ENCODE results near the gene HOXD3. TPM values are rescaled to one million over a fixed set of nuclear protein-coding genes. Genes with fewer than 3 reads are reported as not detected.

HOXD3 gene
- total RNA-seq, 4 donors from 2014 or later = 0.86 to 2.1 (median 1.4) TPM

- 36% methylated on average over 1 of the region's 1 CpG for WGBS
- intact Hi-C loops (cut with DNase I) = no loop called here
- TF ChIP-seq CTCF (IDR thresholded peaks at IDR 0.05) = no peak
- no peak for TF ChIP-seq EP300 (IDR thresholded peaks at IDR 0.05)
- no peak for TF ChIP-seq POLR2AphosphoS5 (IDR thresholded peaks at IDR 0.05)
- TF ChIP-seq POLR2A (IDR thresholded peaks at IDR 0.05; ENCODE audit: low read depth) = no peak
Measured at GRCh38 chr2:176213406-176213805, 56.3 kb downstream of the HOXD3 start.

More at GRCh38 chr2:176213406-176213805, 56.3 kb downstream of the HOXD3 start:
- H3K9me3 ChIP-seq = no peaks in the 10 kb centered on the region
- no peak overlapping the region for H3K27ac ChIP-seq (replicated peaks in 1 of 4)
- no peak overlapping the region for H3K4me3 ChIP-seq
- no peaks in the 10 kb centered on the region for H3K36me3 ChIP-seq
- H3K27me3 ChIP-seq = peaks cover 0 to 5% (median 0%) of the 10 kb centered on the region in 4 donors
- no peak for DNase-seq (ENCODE audit: extremely low spot score)
- H3K4me1 ChIP-seq = no peaks in the 10 kb centered on the region

Small RNA genes lying within 50 kb of the gene (small RNA-seq; reads per million reads assigned to genes)
- 75,134 to 108,094 (median 98,772) reads per million in 3 donors for gene MIR10B

Other genes starting within 250 kb of the HOXD3 start
- gene LNPK, start 155.0 kb upstream of the HOXD3 start, total RNA-seq = 10 to 100 TPM in 2 of 4 donors, 1 to 10 TPM in 2; 9.4 to 15.8 (median 11.4) TPM
- under 1 TPM in 1 of 4 donors, not detected in 3; 0.11 TPM for gene EVX2, start 73.3 kb upstream of the HOXD3 start, total RNA-seq
- gene HOXD13, start 64.6 kb upstream of the HOXD3 start, total RNA-seq = not detected
- gene HOXD12, start 57.5 kb upstream of the HOXD3 start, total RNA-seq = not detected
- not detected for gene HOXD11, start 50.0 kb upstream of the HOXD3 start, total RNA-seq
- under 1 TPM in 2 of 4 donors, not detected in 2; 0.42 to 0.50 TPM for gene HOXD10, start 40.5 kb upstream of the HOXD3 start, total RNA-seq
- 1 to 10 TPM in 1 of 4 donors, under 1 TPM in 3; 0.83 to 2.2 (median 0.99) TPM for gene HOXD9, start 34.6 kb upstream of the HOXD3 start, total RNA-seq
- gene HOXD8, start 27.6 kb upstream of the HOXD3 start, total RNA-seq = 1 to 10 TPM; 3.7 to 4.8 (median 4.3) TPM
- gene HOXD4, start 5.8 kb upstream of the HOXD3 start, total RNA-seq = 1 to 10 TPM in 2 of 4 donors, under 1 TPM in 2; 0.66 to 2.9 (median 1.9) TPM
- gene HOXD1, start 31.4 kb downstream of the HOXD3 start, total RNA-seq = under 1 TPM in 2 of 4 donors, not detected in 2; 0.19 to 0.34 TPM
- gene MTX2, start 112.1 kb downstream of the HOXD3 start, total RNA-seq = 10 to 100 TPM; 26.2 to 31.1 (median 27.6) TPM